Liver (tissue), 9 donors: ENCODE measurements around the gene GALNT17. TPM values are rescaled to one million over a fixed set of nuclear protein-coding genes. Genes with fewer than 3 reads are reported as not detected.
A peak's percentile ranks its signal among the peaks of the same experiment; 100 is the strongest.

Experiments used
- DNase-seq: peaks from one replicate; pipeline ENCODE4 v3.0.0-alpha.2; 2017; ENCODE audit warnings: low spot score
- H3K27ac ChIP-seq, 2 donors: one replicate each; pipeline ENCODE4 v1.7.0; 2013; ENCODE audit warnings: inconsistent platforms in 2 of 2, low read length in 2 of 2, control low read depth in 1 of 2, low read depth in 1 of 2, mild to moderate bottlenecking in 1 of 2
- H3K27me3 ChIP-seq, 4 donors: one replicate each; pipeline versions ENCODE4 v1.6.1 to v1.7.0; 2013; ENCODE audit warnings: low read length in 3 of 4, inconsistent platforms in 1 of 4, mild to moderate bottlenecking in 1 of 4, moderate library complexity in 1 of 4; ENCODE audit not compliant: control insufficient read depth in 4 of 4, insufficient read depth in 4 of 4
- H3K36me3 ChIP-seq, 4 donors: one replicate each; pipeline versions ENCODE4 v1.6.1 to v1.7.0; 2013; ENCODE audit warnings: low read length in 3 of 4, mild to moderate bottlenecking in 3 of 4, low read depth in 1 of 4, moderate library complexity in 1 of 4; ENCODE audit not compliant: control insufficient read depth in 4 of 4, insufficient read depth in 3 of 4
- H3K4me1 ChIP-seq, 4 donors: one replicate each; pipeline versions ENCODE4 v1.6.1 to v1.7.0; 2013; ENCODE audit warnings: low read length in 3 of 4, mild to moderate bottlenecking in 3 of 4, moderate library complexity in 1 of 4; ENCODE audit not compliant: control insufficient read depth in 4 of 4, insufficient read depth in 4 of 4
- H3K4me3 ChIP-seq, 3 donors: one replicate each; pipeline versions ENCODE4 v1.6.1 to v1.7.0; 2013; ENCODE audit warnings: low read length in 3 of 3, control low read depth in 1 of 3, low read depth in 1 of 3, mild to moderate bottlenecking in 1 of 3
- H3K9ac ChIP-seq, 2 donors: one replicate each; pipeline ENCODE4 v1.7.0; 2013; ENCODE audit warnings: low read length in 2 of 2, mild to moderate bottlenecking in 2 of 2, moderate library complexity in 2 of 2, control low read depth in 1 of 2, low read depth in 1 of 2
- H3K9me3 ChIP-seq, 4 donors: one replicate each; pipeline versions ENCODE4 v1.6.1 to v1.7.0; 2013; ENCODE audit warnings: low read length in 3 of 4; ENCODE audit not compliant: control insufficient read depth in 4 of 4
- ATF3 ChIP-seq: IDR thresholded peaks from 2 replicates; pipeline ENCODE4 v1.6.1; 2016; ENCODE audit warnings: antibody characterized with exemption
- CTCF ChIP-seq: fragments of 150-350 bp; IDR thresholded peaks from 2 replicates; pipeline ENCODE4 v1.5.1; 2017; ENCODE audit warnings: improper control_type of control experiment, low read depth, low read length; ENCODE audit not compliant: missing input control
- EGR1 ChIP-seq, 2 donors: IDR thresholded peaks; 2 replicates each; pipeline ENCODE4 v1.6.1; 2016 to 2018; ENCODE audit warnings: antibody characterized with exemption in 2 of 2, low read depth in 2 of 2
- FOXA1 ChIP-seq: IDR thresholded peaks from 2 replicates; pipeline ENCODE4 v1.6.1; 2016; ENCODE audit warnings: antibody characterized with exemption
- GABPA ChIP-seq, 2 donors: IDR thresholded peaks in 1 of 2; conservative IDR thresholded peaks in 1 of 2; 2 replicates each; pipeline ENCODE4 v1.6.1; 2016; ENCODE audit warnings: antibody characterized with exemption in 2 of 2, mild to moderate bottlenecking in 1 of 2, moderate library complexity in 1 of 2
- HNF4A ChIP-seq, 2 donors: conservative IDR thresholded peaks; 2 replicates each; pipeline ENCODE4 v1.6.1; 2016; ENCODE audit warnings: antibody characterized with exemption in 2 of 2, mild to moderate bottlenecking in 2 of 2
- HNF4G ChIP-seq: IDR thresholded peaks from 2 replicates; pipeline ENCODE4 v1.6.1; 2016; ENCODE audit warnings: antibody characterized with exemption
- JUND ChIP-seq, 2 donors: IDR thresholded peaks; 2 replicates each; pipeline ENCODE4 v1.6.1; 2016; ENCODE audit warnings: antibody characterized with exemption in 2 of 2
- MAX ChIP-seq: IDR thresholded peaks from 2 replicates; pipeline ENCODE4 v1.6.1; 2016; ENCODE audit warnings: antibody characterized with exemption
- NR2F2 ChIP-seq: IDR thresholded peaks from 2 replicates; pipeline ENCODE4 v1.6.1; 2016; ENCODE audit warnings: antibody characterized with exemption
- RAD21 ChIP-seq, 2 donors: IDR thresholded peaks; 2 replicates each; pipeline ENCODE4 v1.6.1; 2016; ENCODE audit warnings: antibody characterized with exemption in 2 of 2, mild to moderate bottlenecking in 2 of 2
- REST ChIP-seq: IDR thresholded peaks from 2 replicates; pipeline ENCODE4 v1.6.1; 2016; ENCODE audit warnings: antibody characterized with exemption, mild to moderate bottlenecking
- RXRA ChIP-seq, 2 donors: IDR thresholded peaks; 2 replicates each; pipeline ENCODE4 v1.6.1; 2017 to 2018; ENCODE audit warnings: antibody characterized with exemption in 2 of 2, mild to moderate bottlenecking in 1 of 2
- SP1 ChIP-seq: IDR thresholded peaks from 2 replicates; pipeline ENCODE4 v1.6.1; 2018; ENCODE audit warnings: antibody characterized with exemption, mild to moderate bottlenecking
- YY1 ChIP-seq: IDR thresholded peaks from 2 replicates; pipeline ENCODE4 v1.6.1; 2016; ENCODE audit warnings: antibody characterized with exemption, mild to moderate bottlenecking
- WGBS: extraction: QIAGEN DNeasy Blood & Tissue Kit; methylation state at CpG from one replicate; pipeline ENCODE4 v1.1.7; 2013; 5-methylcytosine and 5-hydroxymethylcytosine counted together
- polyA plus RNA-seq, 2 donors: library from polyadenylated mRNA; stranded (reverse) in 1 of 2; unstranded in 1 of 2; fragments of 200-250 nt in 1 of 2; fragments of >200 nt in 1 of 2; fragmentation: Nextera tagmentation in 1 of 2; extraction: Ambion mirVana in 1 of 2; gene quantifications; one replicate each; pipeline versions ENCODE4 v1.2.1 to v1.2.3, GENCODE V29; 2013 to 2015
- total RNA-seq, 2 donors: library from RNA; depleted of rRNA; stranded (reverse); fragments of >200 nt; gene quantifications; one replicate each; pipeline ENCODE4 v1.2.3, GENCODE V29; 2014
- donor health status: healthy.
- donor health status: healthy.
- donor health status: healthy.
- donor health status: healthy.
- donor health status: healthy.

The GALNT17 gene
- total and polyA plus RNA-seq, 4 donors: 0.10 to 0.42 (median 0.37) TPM; not detected in 1

- WGBS: 36% methylated on average over 4 of the region's 4 CpGs
- Histone ChIP-seq H3K9me3 (peaks cover 0 to 3% (median 0%) of the 10 kb centered on the region in 4 donors), H3K9ac (no peak overlapping the region), H3K27ac (no peak overlapping the region), H3K36me3 (no peaks in the 10 kb centered on the region), H3K27me3 (no peaks in the 10 kb centered on the region), H3K4me3 (no peak overlapping the region), H3K4me1 (no peaks in the 10 kb centered on the region)
- no peak for DNase-seq
- TF ChIP-seq ATF3 (no peak), CTCF (no peak), REST (no peak), FOXA1 (no peak), EGR1 (IDR thresholded peaks at IDR 0.05; ENCODE audit: low read depth in 2 of 2) (no peak), SP1 (no peak), RXRA (IDR thresholded peaks at IDR 0.05) (no peak)
Measured at GRCh38 chr7:71636329-71636728, 504.4 kb downstream of the GALNT17 start.

- Histone ChIP-seq H3K9ac (no peak overlapping the region), H3K4me3 (no peak overlapping the region), H3K9me3 (peaks cover 0 to 3% (median 0%) of the 10 kb centered on the region in 4 donors), H3K36me3 (no peaks in the 10 kb centered on the region), H3K27ac (no peak overlapping the region), H3K27me3 (no peaks in the 10 kb centered on the region), H3K4me1 (no peaks in the 10 kb centered on the region)
- no peak for DNase-seq
- WGBS: 81% methylated on average over 6 of the region's 6 CpGs
- TF ChIP-seq NR2F2 (peak; percentile 40), FOXA1 (no peak), EGR1 (IDR thresholded peaks at IDR 0.05; ENCODE audit: low read depth in 2 of 2) (no peak)
Measured at GRCh38 chr7:71637578-71637977, 505.6 kb downstream of the GALNT17 start.

GRCh38 chr7:71638108-71638507 lies 506.2 kb downstream of the GALNT17 start:
- Histone ChIP-seq H3K9ac (no peak overlapping the region), H3K4me3 (no peak overlapping the region), H3K9me3 (peaks cover 0 to 3% (median 0%) of the 10 kb centered on the region in 4 donors), H3K27me3 (no peaks in the 10 kb centered on the region), H3K4me1 (no peaks in the 10 kb centered on the region), H3K27ac (no peak overlapping the region), H3K36me3 (no peaks in the 10 kb centered on the region)
- DNase-seq: no peak
- 93% methylated on average over 1 of the region's 1 CpG for WGBS
- TF ChIP-seq RAD21 (IDR thresholded peaks at IDR 0.05) (no peak), JUND (IDR thresholded peaks at IDR 0.05) (no peak), EGR1 (IDR thresholded peaks at IDR 0.05; ENCODE audit: low read depth in 2 of 2) (no peak), GABPA (IDR thresholded peaks at IDR 0.05 in 1 of 2, conservative IDR thresholded peaks at IDR 0.05 in 1 of 2) (no peak), REST (no peak), FOXA1 (no peak), YY1 (no peak), SP1 (no peak), MAX (no peak), HNF4G (no peak), NR2F2 (no peak), HNF4A (conservative IDR thresholded peaks at IDR 0.05) (no peak), CTCF (no peak)
